ENCODE data around the gene ADIPOR1. TPM values are rescaled to one million over a fixed set of nuclear protein-coding genes. Genes with fewer than 3 reads are reported as not detected.
"Not testable (repeated sequence)": the region's sequence is repeated elsewhere in the genome, so short reads cannot be mapped to it uniquely, and the experiment has no call there.

The ADIPOR1 gene, protein sequence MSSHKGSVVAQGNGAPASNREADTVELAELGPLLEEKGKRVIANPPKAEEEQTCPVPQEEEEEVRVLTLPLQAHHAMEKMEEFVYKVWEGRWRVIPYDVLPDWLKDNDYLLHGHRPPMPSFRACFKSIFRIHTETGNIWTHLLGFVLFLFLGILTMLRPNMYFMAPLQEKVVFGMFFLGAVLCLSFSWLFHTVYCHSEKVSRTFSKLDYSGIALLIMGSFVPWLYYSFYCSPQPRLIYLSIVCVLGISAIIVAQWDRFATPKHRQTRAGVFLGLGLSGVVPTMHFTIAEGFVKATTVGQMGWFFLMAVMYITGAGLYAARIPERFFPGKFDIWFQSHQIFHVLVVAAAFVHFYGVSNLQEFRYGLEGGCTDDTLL
- total RNA-seq (10 to 100 TPM; 50.3 to 70.1 (median 53.7) TPM), total RNA-seq (72.4 to 138 (median 98.2) reads per million in 29 experiments)
- total RNA-seq (2013): 50.7 TPM

DNA sequence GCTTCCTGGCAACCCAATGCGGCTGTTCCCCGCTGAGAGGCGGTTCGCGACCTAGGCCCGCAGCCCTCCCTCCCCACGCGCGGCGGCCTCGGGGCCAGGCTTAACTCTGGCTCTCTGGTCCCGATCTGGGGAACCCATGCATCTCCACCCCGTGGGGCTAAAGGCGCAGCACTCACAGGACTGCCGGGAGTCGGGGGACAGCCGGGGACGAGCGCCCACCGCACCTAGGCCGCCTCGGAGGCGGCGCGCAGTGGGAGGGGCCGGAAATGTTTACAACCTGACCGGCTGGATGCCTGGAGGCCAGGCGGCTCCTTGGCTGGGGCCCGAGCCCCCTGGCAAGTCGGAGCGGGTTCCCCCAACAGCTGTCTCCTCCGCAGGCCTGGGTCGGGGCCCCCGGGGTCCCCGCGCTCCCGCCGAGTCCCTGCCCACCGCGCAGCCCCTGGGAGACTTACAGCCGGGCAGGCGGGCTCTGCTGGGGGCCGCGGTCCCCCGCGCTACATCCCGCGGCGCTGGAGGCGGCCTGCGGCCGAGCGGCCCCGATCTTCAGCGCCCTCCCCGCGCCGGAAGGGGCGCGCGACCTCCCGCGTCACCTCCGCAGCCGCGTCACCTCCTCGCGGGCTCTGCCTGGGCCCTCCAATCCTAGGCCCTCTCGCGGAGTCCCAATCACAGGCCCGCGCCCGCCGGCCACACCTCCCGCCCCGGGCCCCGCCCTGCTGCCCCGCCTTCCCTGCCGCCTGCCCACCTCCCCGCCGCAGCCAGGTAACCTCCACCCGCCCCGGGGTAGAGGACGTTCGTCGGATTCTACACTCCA lies at the start of gene ADIPOR1:
Gene ADIPOR1, minus strand, starts transcription at position 580 of the 811 bp plus-strand sequence. CDS start 7,242 bp downstream, outside the sequence.
- no peaks in the 10 kb centered on the region for H3K9me3 Mint-ChIP-seq
- Histone ChIP-seq H3K27ac (ENCODE audit: low read length) (peak within 1 kb of the TSS; percentile 71), H3K4me3 (ENCODE audit: control insufficient read depth in 1 of 2, extremely low read depth in 1 of 2, low read length in 1 of 2) (peak within 1 kb of the TSS; percentile 78), H3K36me3 (ENCODE audit: control insufficient read depth in 2 of 2, extremely low read depth in 1 of 2, insufficient read depth in 1 of 2, low read length in 1 of 2) (peaks cover 0 to 14% of the 10 kb centered on the region in 2 donors), H3K4me1 (ENCODE audit: control insufficient read depth in 1 of 2, extremely low read depth in 1 of 2, insufficient read depth in 2 of 2, low read length in 2 of 2) (peaks cover 24 to 28% of the 10 kb centered on the region in 2 experiments), H3K27me3 (replicated peaks in 1 of 2; ENCODE audit: control insufficient read depth in 2 of 2, extremely low read depth in 1 of 2, insufficient read depth in 2 of 2, low read length in 1 of 2) (no peaks in the 10 kb centered on the region), H3K9me3 (no peaks in the 10 kb centered on the region)
- H3K27me3 Mint-ChIP-seq: no peaks in the 10 kb centered on the region
- ATAC-seq (replicated peaks in 1 of 4): peak; percentile 96 to 99 (median 98)
- peaks cover 10% of the 10 kb centered on the region for H3K36me3 Mint-ChIP-seq
- POLR2A ChIA-PET: no interaction called here
- peak within 1 kb of the TSS; percentile 90 to 96 for H3K27ac Mint-ChIP-seq
- WGBS (ENCODE audit: insufficient coverage): 0% methylated on average over 75 of the region's 86 CpGs
- H3K4me3 Mint-ChIP-seq: peak within 1 kb of the TSS; percentile 88 to 90 (median 89)
- peaks cover 42 to 52% (median 51%) of the 10 kb centered on the region in 3 donors for H3K4me1 Mint-ChIP-seq
- DNase-seq: peak; percentile 88 to 98 (median 93)
- CTCF ChIA-PET: no interaction called here

DNA sequence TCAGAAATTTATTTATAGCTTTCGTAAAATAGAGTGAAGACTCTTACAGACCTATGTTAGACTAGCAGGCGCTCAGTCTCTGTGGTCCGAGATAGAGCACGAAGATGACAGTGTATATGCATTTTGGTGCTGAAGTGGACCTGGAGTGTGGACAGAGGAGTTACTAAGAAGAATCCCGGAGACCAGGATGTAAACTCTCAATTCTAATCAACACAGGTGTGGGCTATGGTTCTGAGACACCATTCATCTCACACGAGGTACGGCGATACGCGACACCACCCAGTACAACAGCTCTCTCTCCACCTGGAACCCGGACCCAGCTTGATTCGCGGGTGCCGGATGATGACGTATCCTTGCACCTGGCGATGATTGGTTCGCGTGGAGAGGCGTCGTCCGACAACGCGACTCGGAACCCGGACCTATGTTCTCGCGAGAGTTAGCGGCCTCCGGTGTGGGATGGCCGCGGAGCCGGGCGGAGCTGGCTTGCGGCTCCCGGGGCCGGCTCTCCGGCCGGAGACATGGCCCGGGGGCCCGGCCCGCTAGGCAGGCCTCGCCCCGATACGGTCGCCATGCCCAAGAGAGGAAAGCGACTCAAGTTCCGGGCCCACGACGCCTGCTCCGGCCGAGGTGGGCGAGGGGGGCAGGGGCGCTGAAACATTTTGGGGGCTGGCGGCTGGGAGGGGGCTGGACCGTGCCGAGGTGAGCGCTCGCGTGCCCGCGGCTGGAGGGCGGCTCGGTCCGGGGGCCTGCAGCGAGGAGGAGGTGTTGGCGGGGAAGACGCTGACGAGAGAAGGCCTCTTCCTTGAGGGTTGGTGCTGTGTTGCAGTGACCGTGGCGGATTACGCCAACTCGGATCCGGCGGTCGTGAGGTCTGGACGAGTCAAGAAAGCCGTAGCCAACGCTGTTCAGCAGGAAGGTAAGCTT lies 49.1 kb upstream of the ADIPOR1 start, which contains the start of gene TMEM183A:
Gene TMEM183A, plus strand, starts transcription at position 427 of the 924 bp plus-strand sequence. Its CDS starts 92 bp downstream, at position 519.
- DNase-seq (peak; percentile 83 to 97 (median 93)), ATAC-seq (replicated peaks in 1 of 4) (peak; percentile 94 to 97 (median 95))
- peaks cover 17 to 20% of the 10 kb centered on the region in 2 experiments for H3K4me1 ChIP-seq (ENCODE audit: control insufficient read depth in 1 of 2, extremely low read depth in 1 of 2, insufficient read depth in 2 of 2, low read length in 2 of 2)
- no peaks in the 10 kb centered on the region for H3K9me3 ChIP-seq
- Mint-ChIP-seq H3K27me3 (no peaks in the 10 kb centered on the region), H3K4me1 (peaks cover 34 to 41% (median 36%) of the 10 kb centered on the region in 3 donors), H3K9me3 (no peaks in the 10 kb centered on the region), H3K27ac (peak within 1 kb of the TSS; percentile 91 to 94), H3K4me3 (peak within 1 kb of the TSS; percentile 89 to 97 (median 95)), H3K36me3 (peaks cover 18% of the 10 kb centered on the region)
- WGBS (ENCODE audit: insufficient coverage): under 1% methylated on average over 69 of the region's 78 CpGs
- H3K27ac ChIP-seq (ENCODE audit: low read length): peak within 1 kb of the TSS; percentile 90
- ChIA-PET CTCF (interaction anchor here in 1 of 2 donors (0.6 to 2.5 kb wide), 9 partner anchors 10 to 1448 kb away, joined by 3 to 9 read pairs (median 6); partner anchors contain the start of genes KLHL12 and PPFIA4), POLR2A (interaction anchor here (0.5 to 1.3 kb wide), 9 partner anchors 14 to 647 kb away, joined by 3 to 10 read pairs (median 4); partner anchors contain the start of gene KLHL12 (in 1 of the 2))
- peaks cover 0 to 29% of the 10 kb centered on the region in 2 donors for H3K36me3 ChIP-seq (ENCODE audit: control insufficient read depth in 2 of 2, extremely low read depth in 1 of 2, insufficient read depth in 1 of 2, low read length in 1 of 2)
- H3K4me3 ChIP-seq (ENCODE audit: control insufficient read depth in 1 of 2, extremely low read depth in 1 of 2, low read length in 1 of 2): peak within 1 kb of the TSS; percentile 94 to 97
- peaks cover 0 to 3% of the 10 kb centered on the region in 2 experiments for H3K27me3 ChIP-seq (replicated peaks in 1 of 2; ENCODE audit: control insufficient read depth in 2 of 2, extremely low read depth in 1 of 2, insufficient read depth in 2 of 2, low read length in 1 of 2)

DNA sequence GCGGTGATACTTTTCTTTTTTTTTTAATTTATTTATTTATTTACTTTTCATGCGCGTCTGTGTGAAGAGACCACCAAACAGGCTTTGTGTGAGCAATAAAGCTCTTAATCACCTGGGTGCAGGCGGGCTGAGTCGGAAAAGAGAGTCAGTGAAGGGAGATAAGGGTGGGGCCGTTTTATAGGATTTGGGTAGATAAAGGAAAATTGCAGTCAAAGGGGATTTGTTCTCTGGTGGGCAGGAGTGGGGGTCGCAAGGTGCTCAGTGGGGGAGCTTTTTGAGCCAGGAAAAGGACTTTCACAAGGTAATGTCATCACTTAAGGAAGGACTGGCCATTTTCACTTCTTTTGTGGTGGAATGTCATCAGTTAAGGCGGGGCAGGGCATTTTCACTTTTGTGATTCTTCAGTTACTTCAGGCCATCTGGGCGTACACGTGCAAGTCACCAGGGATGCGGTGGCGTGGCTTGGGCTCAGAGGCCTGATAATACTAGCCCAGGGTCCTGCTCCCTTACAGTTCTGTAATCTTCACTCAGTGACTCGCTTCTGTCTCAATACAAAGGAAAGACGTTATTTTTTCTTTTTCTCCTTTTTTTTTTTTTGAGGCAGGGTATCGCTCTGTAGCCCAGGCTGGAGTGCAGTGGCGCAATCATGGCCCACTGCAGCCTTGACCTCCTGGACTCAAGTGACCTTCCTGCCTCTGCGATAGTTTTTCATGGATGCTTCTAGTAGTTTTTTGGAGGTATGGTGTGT lies 47.5 kb upstream of the ADIPOR1 start:
- H3K27me3 ChIP-seq (replicated peaks in 1 of 2; ENCODE audit: control insufficient read depth in 2 of 2, extremely low read depth in 1 of 2, insufficient read depth in 2 of 2, low read length in 1 of 2); DNase-seq; H3K9me3 Mint-ChIP-seq; H3K4me3 ChIP-seq (ENCODE audit: control insufficient read depth in 1 of 2, extremely low read depth in 1 of 2, low read length in 1 of 2); H3K9me3 ChIP-seq; H3K27ac ChIP-seq (ENCODE audit: low read length); ATAC-seq (replicated peaks in 1 of 4); H3K27me3 Mint-ChIP-seq: not testable (repeated sequence)
- CTCF ChIA-PET: interaction anchor here in 1 of 2 donors (0.8 to 2.5 kb wide), 3 partner anchors 12 to 79 kb away, joined by 3 to 9 read pairs (median 3); partner anchors contain the start of gene KLHL12
- POLR2A ChIA-PET: interaction anchor here in 1 of 2 donors (0.5 to 0.6 kb wide), 2 partner anchors 15 to 245 kb away, joined by 3 read pairs; no protein-coding TSS in a partner anchor
- H3K36me3 Mint-ChIP-seq: peaks cover 11% of the 10 kb centered on the region
- Histone ChIP-seq H3K4me1 (ENCODE audit: control insufficient read depth in 1 of 2, extremely low read depth in 1 of 2, insufficient read depth in 2 of 2, low read length in 2 of 2) (peaks cover 17 to 20% of the 10 kb centered on the region in 2 experiments), H3K36me3 (ENCODE audit: control insufficient read depth in 2 of 2, extremely low read depth in 1 of 2, insufficient read depth in 1 of 2, low read length in 1 of 2) (peaks cover 0 to 18% of the 10 kb centered on the region in 2 donors)
- H3K4me1 Mint-ChIP-seq: peaks cover 28 to 30% (median 29%) of the 10 kb centered on the region in 3 donors
- WGBS (ENCODE audit: insufficient coverage): 91% methylated on average over 11 of the region's 17 CpGs
- peak overlapping the region; percentile 87 to 94 for H3K27ac Mint-ChIP-seq
- peak overlapping the region; percentile 89 to 97 (median 95) for H3K4me3 Mint-ChIP-seq

DNA sequence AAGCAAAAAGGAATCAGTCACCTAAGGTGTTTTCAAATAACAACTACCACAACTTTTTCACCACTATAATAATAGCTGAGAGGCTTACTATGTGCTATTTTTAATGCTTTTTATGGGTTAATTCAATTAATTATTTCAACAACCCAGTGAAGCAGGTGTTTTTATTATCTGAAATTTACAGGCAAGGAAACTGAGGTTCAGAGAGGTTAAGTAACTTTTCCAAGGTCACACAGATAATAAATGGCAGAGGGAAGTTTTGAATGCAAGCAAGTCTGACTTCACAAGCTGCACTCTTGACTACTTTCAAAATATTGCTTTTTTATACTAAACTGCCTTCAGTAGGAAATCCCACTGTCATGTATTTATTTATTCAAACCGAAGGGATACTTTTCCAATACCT lies 44.8 kb upstream of the ADIPOR1 start:
- H3K4me1 ChIP-seq (ENCODE audit: control insufficient read depth in 1 of 2, extremely low read depth in 1 of 2, insufficient read depth in 2 of 2, low read length in 2 of 2): peaks cover 7 to 11% of the 10 kb centered on the region in 2 experiments
- no peak overlapping the region for H3K27ac ChIP-seq (ENCODE audit: low read length)
- WGBS (ENCODE audit: insufficient coverage): no CpG with 5 or more reads among the region's 1 CpG
- no peak overlapping the region for H3K4me3 ChIP-seq (ENCODE audit: control insufficient read depth in 1 of 2, extremely low read depth in 1 of 2, low read length in 1 of 2)
- H3K4me1 Mint-ChIP-seq: peaks cover 16 to 26% (median 24%) of the 10 kb centered on the region in 3 donors
- H3K27me3 ChIP-seq (replicated peaks in 1 of 2; ENCODE audit: control insufficient read depth in 2 of 2, extremely low read depth in 1 of 2, insufficient read depth in 2 of 2, low read length in 1 of 2): peaks cover 0 to 3% of the 10 kb centered on the region in 2 experiments
- H3K9me3 Mint-ChIP-seq: no peaks in the 10 kb centered on the region
- no peak overlapping the region for H3K4me3 Mint-ChIP-seq
- H3K27ac Mint-ChIP-seq: no peak overlapping the region
- ChIA-PET POLR2A (no interaction called here), CTCF (no interaction called here)
- DNase-seq (no peak), ATAC-seq (replicated peaks in 1 of 4) (no peak)
- H3K36me3 Mint-ChIP-seq: peaks cover 4% of the 10 kb centered on the region
- no peaks in the 10 kb centered on the region for H3K36me3 ChIP-seq (ENCODE audit: control insufficient read depth in 2 of 2, extremely low read depth in 1 of 2, insufficient read depth in 1 of 2, low read length in 1 of 2)
- peaks cover 8% of the 10 kb centered on the region in 2 donors for H3K27me3 Mint-ChIP-seq
- H3K9me3 ChIP-seq: no peaks in the 10 kb centered on the region

DNA sequence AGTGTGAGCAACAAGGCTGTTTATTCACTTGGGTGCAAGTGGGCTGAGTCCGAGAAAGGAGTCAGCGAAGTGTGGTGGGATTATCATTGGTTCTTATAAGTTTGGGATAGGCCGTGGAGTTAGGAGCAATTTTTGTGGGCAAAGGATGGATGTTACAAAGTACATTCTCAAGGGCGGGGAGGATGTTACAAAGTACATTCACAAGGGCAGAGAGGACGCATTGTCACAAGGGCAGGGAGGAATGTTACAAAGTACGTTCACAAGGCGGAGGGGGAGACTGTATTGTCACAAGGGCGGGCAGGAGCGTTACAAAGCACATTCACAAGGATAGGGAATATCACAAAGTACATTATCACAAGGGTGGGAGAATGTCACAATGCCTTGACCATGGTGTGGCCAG lies 43.9 kb upstream of the ADIPOR1 start:
- Mint-ChIP-seq H3K27me3 (peaks cover 8 to 16% of the 10 kb centered on the region in 2 donors), H3K4me3 (no peak overlapping the region), H3K27ac (no peak overlapping the region), H3K36me3 (no peaks in the 10 kb centered on the region), H3K9me3 (no peaks in the 10 kb centered on the region), H3K4me1 (peaks cover 12 to 21% (median 18%) of the 10 kb centered on the region in 3 donors)
- DNase-seq: no peak
- ATAC-seq (replicated peaks in 1 of 4): no peak
- Histone ChIP-seq H3K27me3 (replicated peaks in 1 of 2; ENCODE audit: control insufficient read depth in 2 of 2, extremely low read depth in 1 of 2, insufficient read depth in 2 of 2, low read length in 1 of 2) (peaks cover 0 to 3% of the 10 kb centered on the region in 2 experiments), H3K4me3 (ENCODE audit: control insufficient read depth in 1 of 2, extremely low read depth in 1 of 2, low read length in 1 of 2) (no peak overlapping the region), H3K9me3 (no peaks in the 10 kb centered on the region), H3K4me1 (ENCODE audit: control insufficient read depth in 1 of 2, extremely low read depth in 1 of 2, insufficient read depth in 2 of 2, low read length in 2 of 2) (peaks cover 4 to 11% of the 10 kb centered on the region in 2 experiments), H3K27ac (ENCODE audit: low read length) (no peak overlapping the region), H3K36me3 (ENCODE audit: control insufficient read depth in 2 of 2, extremely low read depth in 1 of 2, insufficient read depth in 1 of 2, low read length in 1 of 2) (no peaks in the 10 kb centered on the region)
- ChIA-PET CTCF (no interaction called here), POLR2A (interaction anchor here in 1 of 2 donors (0.6 kb wide), 1 partner anchor 204 kb away, joined by 3 read pairs; no protein-coding TSS in a partner anchor)
- 78% methylated on average over 3 of the region's 9 CpGs for WGBS (ENCODE audit: insufficient coverage)

Measured in T-cell (primary cell).